Endothelial cell of umbilical vein (primary cell): ENCODE results near the gene NOMO2.
"Not testable (repeated sequence)": the region's sequence is repeated elsewhere in the genome, so short reads cannot be mapped to it uniquely, and the experiment has no call there.

Experiments
- CTCF ChIP-seq, 2 donors: IDR thresholded peaks; 1 replicate in 1 of 2; 2 replicates in 1 of 2; pipeline ENCODE4 v1.5.1; 2011; ENCODE audit warnings: low read length in 2 of 2, mild to moderate bottlenecking in 2 of 2, moderate library complexity in 2 of 2, control low read depth in 1 of 2, inconsistent platforms in 1 of 2, low read depth in 1 of 2; ENCODE audit not compliant: insufficient read depth in 1 of 2; ENCODE audit errors: extremely low read depth in 1 of 2
- EZH2 ChIP-seq: IDR thresholded peaks from 2 replicates; pipeline ENCODE4 v1.6.1; 2012; ENCODE audit warnings: borderline replicate concordance, low read depth, mild to moderate bottlenecking, moderate library complexity, low read length, inconsistent platforms; ENCODE audit not compliant: severe bottlenecking
- FOS ChIP-seq: IDR thresholded peaks from 2 replicates; pipeline ENCODE4 v1.6.1; 2011; ENCODE audit warnings: mild to moderate bottlenecking, low read length, moderate library complexity, borderline replicate concordance; ENCODE audit not compliant: insufficient read depth
- GATA2 ChIP-seq: IDR thresholded peaks from 2 replicates; pipeline ENCODE4 v1.7.0; 2011; ENCODE audit warnings: low read depth, mild to moderate bottlenecking, moderate library complexity, mixed read lengths, low read length; ENCODE audit not compliant: insufficient read length, insufficient read depth
- JUN ChIP-seq: IDR thresholded peaks from 2 replicates; pipeline ENCODE4 v1.6.1; 2011; ENCODE audit warnings: borderline replicate concordance, low read depth; ENCODE audit not compliant: insufficient read length, insufficient read depth
- MAX ChIP-seq: IDR thresholded peaks from 2 replicates; pipeline ENCODE4 v1.6.1; 2011; ENCODE audit not compliant: insufficient read depth, insufficient read length
- MYC ChIP-seq: IDR thresholded peaks from one replicate; pipeline ENCODE4 v1.6.1; 2011; ENCODE audit warnings: mild to moderate bottlenecking, low read depth, low read length
- POLR2A ChIP-seq: IDR thresholded peaks from 2 replicates; pipeline ENCODE4 v1.6.1; 2012; ENCODE audit warnings: low read depth, mild to moderate bottlenecking, control low read depth, low read length
- POLR2AphosphoS5 ChIP-seq: IDR thresholded peaks from 2 replicates; pipeline ENCODE4 v1.6.1; 2012; ENCODE audit warnings: low read depth, mild to moderate bottlenecking, control low read depth, low read length, moderate library complexity; ENCODE audit not compliant: insufficient read depth

GRCh38 chr16:18387767-18388166 is 174.1 kb downstream of the NOMO2 start:
- not testable (repeated sequence) for TF ChIP-seq CTCF (IDR thresholded peaks at IDR 0.05; ENCODE audit: extremely low read depth in 1 of 2, insufficient read depth in 1 of 2, low read depth in 1 of 2, low read length in 2 of 2); POLR2AphosphoS5; POLR2A; MYC; JUN; EZH2; MAX; GATA2; FOS
